Endothelial cell of umbilical vein (primary cell): ENCODE data around the gene CLDN34. TPM values are rescaled to one million over a fixed set of nuclear protein-coding genes. Genes with fewer than 3 reads are reported as not detected.

Source experiments
- BruUV-seq: library from RNA; stranded (reverse); fragments of 400-500 nt; replicated peaks from 2 replicates; lab custom pipeline; 2021; lab: Mats Ljungman, UMichigan
- CTCF ChIA-PET: fragments of 300-600, 350-600 bp; sonication (Branson Sonifier 250); formaldehyde crosslinking; loops from one replicate; lab custom pipeline; 2021; ENCODE audit warnings: antibody characterized with exemption, inconsistent platforms; lab: Charles Lee
- POLR2A ChIA-PET: fragments of 300-600, 350-600 bp; sonication (Branson Sonifier 250); formaldehyde crosslinking; loops from one replicate; lab custom pipeline; 2021; ENCODE audit warnings: antibody characterized with exemption, inconsistent platforms; lab: Charles Lee
- DNase-seq: peaks from one replicate; pipeline ENCODE4 v3.0.0-alpha.2; 2011; ENCODE audit warnings: low read depth, low spot score
- FAIRE-seq: peaks from 2 replicates; lab custom pipeline; 2011; peaks lifted over from hg19 to GRCh38; lab: Jason Lieb, UNC
- H2AFZ ChIP-seq: 2 replicates; pipeline ENCODE4 v1.6.0; 2012; ENCODE audit warnings: low read depth, low read length, control low read depth, inconsistent platforms
- H3K27ac ChIP-seq: 2 replicates; pipeline ENCODE4 v1.5.1; 2011; ENCODE audit warnings: low read depth, mild to moderate bottlenecking, control low read depth, low read length, moderate library complexity; ENCODE audit not compliant: insufficient read depth
- H3K27me3 ChIP-seq, 2 experiments: 2 replicates each; pipeline versions ENCODE4 v1.6.0 to v1.6.1; 2011; ENCODE audit warnings: low read length in 2 of 2, mixed read lengths in 1 of 2; ENCODE audit not compliant: control insufficient read depth in 2 of 2, insufficient read depth in 2 of 2
- H3K36me3 ChIP-seq, 2 experiments: 2 replicates in 1 of 2; 3 replicates in 1 of 2; pipeline ENCODE4 v1.5.1; 2011; ENCODE audit warnings: low read length in 2 of 2, mild to moderate bottlenecking in 1 of 2, moderate library complexity in 1 of 2; ENCODE audit not compliant: control insufficient read depth in 2 of 2, insufficient read depth in 2 of 2; ENCODE audit errors: extremely low read depth in 1 of 2
- H3K4me1 ChIP-seq: 3 replicates; pipeline ENCODE4 v1.5.1; 2011; ENCODE audit warnings: mild to moderate bottlenecking, low read length; ENCODE audit not compliant: control insufficient read depth, insufficient read depth; ENCODE audit errors: extremely low read depth
- H3K4me2 ChIP-seq: 2 replicates; pipeline ENCODE4 v1.6.1; 2011; ENCODE audit warnings: low read length, control low read depth, mixed read lengths; ENCODE audit not compliant: insufficient read depth
- H3K4me3 ChIP-seq, 3 experiments: fragments of 200-600 bp in 1 of 3; sonication (generic), shearing (Covaris generic) in 1 of 3; replicated peaks in 1 of 3; 2 replicates each; pipeline ENCODE4 v1.5.1; 2011 to 2016; ENCODE audit warnings: control low read depth in 3 of 3, low read length in 3 of 3, mild to moderate bottlenecking in 2 of 3, inconsistent platforms in 1 of 3, low read depth in 1 of 3, moderate library complexity in 1 of 3; ENCODE audit not compliant: insufficient read depth in 1 of 3
- H3K79me2 ChIP-seq: 2 replicates; pipeline ENCODE4 v1.6.0; 2012; ENCODE audit warnings: low read length, inconsistent platforms; ENCODE audit not compliant: control insufficient read depth, insufficient read depth
- H3K9ac ChIP-seq: replicated peaks from 2 replicates; pipeline ENCODE3; 2011; ENCODE audit warnings: low read length, control low read depth; ENCODE audit not compliant: insufficient read depth; ENCODE audit errors: extremely low read depth
- H3K9me1 ChIP-seq: replicated peaks from 3 replicates; pipeline ENCODE4 v1.6.0; 2011; ENCODE audit warnings: mild to moderate bottlenecking, low read length; ENCODE audit not compliant: control insufficient read depth, insufficient read depth; ENCODE audit errors: extremely low read depth
- H3K9me3 ChIP-seq: replicated peaks from 2 replicates; pipeline ENCODE4 v1.5.1; 2012; ENCODE audit warnings: low read length, inconsistent platforms; ENCODE audit not compliant: control insufficient read depth, insufficient read depth
- H4K20me1 ChIP-seq: replicated peaks from 2 replicates; pipeline ENCODE3; 2011; ENCODE audit warnings: mild to moderate bottlenecking, low read length; ENCODE audit not compliant: control insufficient read depth, insufficient read depth; ENCODE audit errors: extremely low read depth
- CTCF ChIP-seq, 2 donors: IDR thresholded peaks; 1 replicate in 1 of 2; 2 replicates in 1 of 2; pipeline ENCODE4 v1.5.1; 2011; ENCODE audit warnings: low read length in 2 of 2, mild to moderate bottlenecking in 2 of 2, moderate library complexity in 2 of 2, control low read depth in 1 of 2, inconsistent platforms in 1 of 2, low read depth in 1 of 2; ENCODE audit not compliant: insufficient read depth in 1 of 2; ENCODE audit errors: extremely low read depth in 1 of 2
- EZH2 ChIP-seq: IDR thresholded peaks from 2 replicates; pipeline ENCODE4 v1.6.1; 2012; ENCODE audit warnings: borderline replicate concordance, low read depth, mild to moderate bottlenecking, moderate library complexity, low read length, inconsistent platforms; ENCODE audit not compliant: severe bottlenecking
- FOS ChIP-seq: IDR thresholded peaks from 2 replicates; pipeline ENCODE4 v1.6.1; 2011; ENCODE audit warnings: mild to moderate bottlenecking, low read length, moderate library complexity, borderline replicate concordance; ENCODE audit not compliant: insufficient read depth
- GATA2 ChIP-seq: IDR thresholded peaks from 2 replicates; pipeline ENCODE4 v1.7.0; 2011; ENCODE audit warnings: low read depth, mild to moderate bottlenecking, moderate library complexity, mixed read lengths, low read length; ENCODE audit not compliant: insufficient read length, insufficient read depth
- POLR2AphosphoS5 ChIP-seq: IDR thresholded peaks from 2 replicates; pipeline ENCODE4 v1.6.1; 2012; ENCODE audit warnings: low read depth, mild to moderate bottlenecking, control low read depth, low read length, moderate library complexity; ENCODE audit not compliant: insufficient read depth
- dilution Hi-C: fragments of 300-500 bp; cut with MboI; formaldehyde crosslinking; loops from one replicate; pipeline ENCODE4 v1.15.0; 2019; ENCODE audit warnings: low sequenced_read_pairs; ENCODE audit not compliant: extremely low pct_ligation_motif_present
- intact Hi-C: fragments of 100-400 bp; cut with micrococcal nuclease; formaldehyde crosslinking; loops from one replicate; pipeline ENCODE4 v1.10.0; 2022
- polyA plus RNA-seq, 4 experiments: library from polyadenylated mRNA; depleted of rRNA in 3 of 4; stranded (reverse) in 3 of 4; unstranded in 1 of 4; fragments of >200 nt; gene quantifications; 2 replicates each; pipeline versions ENCODE4 v1.2.1 to v1.2.3, GENCODE V29; 2011 to 2012; ENCODE audit warnings: missing spikeins in 1 of 4
- total RNA-seq: library from RNA; stranded (reverse); gene quantifications from 2 replicates; pipeline ENCODE4 v1.2.3, GENCODE V29; 2021
- TF ChIP-seq, protein P1 (sequence below): IDR thresholded peaks from 2 replicates; pipeline ENCODE4 v1.6.1; 2011; ENCODE audit not compliant: insufficient read depth, insufficient read length

Gene CLDN34
- total and polyA plus RNA-seq, 2 donors (not counting 3 experiments of a cell fraction or from before 2014, with no cell fraction given) = 0.08 to 0.46 TPM

DNA sequence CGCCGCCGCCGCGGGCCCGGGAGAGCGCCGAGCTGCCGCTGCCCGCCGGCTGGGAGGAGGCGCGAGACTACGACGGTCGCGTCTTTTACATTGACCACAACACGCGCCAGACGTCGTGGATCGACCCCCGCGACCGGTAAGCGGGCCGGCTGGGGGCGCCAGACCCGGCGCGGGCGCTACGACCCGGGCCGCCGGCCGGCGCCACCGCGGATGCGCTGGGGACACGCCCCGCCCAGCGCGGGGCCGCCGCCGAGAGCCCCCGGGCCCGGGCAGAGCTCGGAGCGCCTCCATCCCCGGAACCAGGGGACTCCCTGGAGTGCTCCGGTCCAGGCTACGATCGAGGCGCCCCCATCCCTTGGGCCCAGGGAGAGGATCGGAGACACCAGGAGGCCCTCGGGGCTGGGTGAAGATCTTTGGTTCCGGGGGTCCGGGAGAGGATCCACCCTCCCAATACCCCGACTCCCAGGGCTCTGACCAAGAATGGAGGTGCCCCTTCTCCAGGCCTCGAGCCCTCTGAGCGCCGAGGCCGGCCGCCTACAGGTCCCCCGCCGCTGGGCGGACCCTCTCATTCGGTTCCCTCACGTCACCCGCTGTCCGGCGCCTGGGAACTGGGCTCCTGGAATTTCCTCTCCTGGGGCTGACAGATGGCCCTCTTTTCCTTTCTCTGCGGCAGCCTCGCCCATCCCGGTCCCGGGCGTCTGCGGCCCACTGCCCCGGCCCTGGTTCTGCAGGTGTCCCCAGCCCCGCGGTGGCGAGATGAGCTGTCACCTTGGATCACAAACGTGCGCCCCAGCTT is 48.8 kb downstream of the CLDN34 start:
- CTCF ChIA-PET = interaction anchor here (1.1 to 1.5 kb wide), 4 partner anchors 15 to 103 kb away, joined by 3 to 8 read pairs (median 5); no protein-coding TSS in a partner anchor
- POLR2A ChIA-PET = interaction anchor here (0.7 kb wide), 1 partner anchor 13 kb away, joined by 3 read pairs; no protein-coding TSS in a partner anchor

DNA sequence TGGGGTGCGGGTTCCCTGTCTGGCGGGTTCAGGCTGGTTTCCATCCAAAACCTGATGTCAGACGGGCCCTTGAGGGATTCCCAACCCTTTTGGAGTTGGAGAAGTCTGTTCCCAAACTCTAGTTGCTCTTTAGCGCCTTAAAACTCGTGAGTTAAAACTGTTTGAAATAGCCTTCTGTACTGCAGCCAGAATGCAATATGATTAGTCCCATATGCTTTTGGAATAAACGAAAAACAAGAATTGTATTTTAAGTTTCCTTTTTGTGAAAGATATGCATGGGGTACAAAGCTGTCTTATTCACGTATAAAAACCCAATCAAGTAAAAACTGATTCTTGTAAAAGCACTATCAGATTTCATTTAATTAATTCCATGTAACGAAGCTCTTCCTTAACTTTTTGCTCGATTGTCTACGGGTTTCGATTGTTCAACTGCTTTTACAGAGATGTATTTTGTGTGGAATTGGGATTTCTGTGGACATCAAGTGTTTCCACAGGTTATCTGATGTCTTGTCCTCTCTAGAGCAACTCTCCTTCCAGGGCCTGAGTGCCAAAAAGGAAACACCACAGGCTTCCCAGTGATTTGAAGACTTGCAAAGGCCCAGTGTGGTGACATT is 49.5 kb downstream of the CLDN34 start:
- TF ChIP-seq POLR2AphosphoS5 (no peak), EZH2 (no peak), FOS (no peak), GATA2 (no peak), CTCF (IDR thresholded peaks at IDR 0.05; ENCODE audit: extremely low read depth in 1 of 2, insufficient read depth in 1 of 2, low read depth in 1 of 2, low read length in 2 of 2) (no peak)
- TF ChIP-seq, protein P1, sequence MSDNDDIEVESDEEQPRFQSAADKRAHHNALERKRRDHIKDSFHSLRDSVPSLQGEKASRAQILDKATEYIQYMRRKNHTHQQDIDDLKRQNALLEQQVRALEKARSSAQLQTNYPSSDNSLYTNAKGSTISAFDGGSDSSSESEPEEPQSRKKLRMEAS = no peak
- Histone ChIP-seq H3K27me3 (no peaks in the 10 kb centered on the region), H3K4me2 (peak overlapping the region; percentile 94), H3K27ac (peak overlapping the region; percentile 94), H3K4me1 (peaks cover 50% of the 10 kb centered on the region), H3K9me1 (no peaks in the 10 kb centered on the region), H2AFZ (no peak overlapping the region), H4K20me1 (no peaks in the 10 kb centered on the region), H3K4me3 (peak overlapping the region; percentile 83 to 89 (median 85)), H3K9me3 (no peaks in the 10 kb centered on the region), H3K9ac (peak overlapping the region; percentile 96), H3K79me2 (peaks cover 57% of the 10 kb centered on the region), H3K36me3 (no peaks in the 10 kb centered on the region)
- intact Hi-C loops (loop anchor here (1.0 kb wide), 1 partner anchor 32 kb away; no protein-coding TSS in a partner anchor), dilution Hi-C loops (no loop called here)
- FAIRE-seq (no peak), DNase-seq (peak; percentile 34)
- ChIA-PET POLR2A (interaction anchor here (0.7 kb wide), 1 partner anchor 13 kb away, joined by 3 read pairs; no protein-coding TSS in a partner anchor), CTCF (interaction anchor here (1.1 to 1.5 kb wide), 5 partner anchors 14 to 102 kb away, joined by 3 to 8 read pairs (median 4); no protein-coding TSS in a partner anchor)
- TSS peak; percentile 51 for BruUV-seq

More for the DNA sequence above, 48.8 kb downstream of the CLDN34 start:
- DNase-seq = peak; percentile 29
- Histone ChIP-seq H3K4me2 (peak overlapping the region; percentile 94), H3K9ac (peak overlapping the region; percentile 96), H3K9me1 (no peaks in the 10 kb centered on the region), H3K27ac (peak overlapping the region; percentile 94), H4K20me1 (no peaks in the 10 kb centered on the region), H3K36me3 (no peaks in the 10 kb centered on the region), H3K79me2 (peaks cover 52% of the 10 kb centered on the region), H2AFZ (no peak overlapping the region), H3K4me1 (peaks cover 50% of the 10 kb centered on the region), H3K27me3 (no peaks in the 10 kb centered on the region), H3K9me3 (no peaks in the 10 kb centered on the region), H3K4me3 (peak overlapping the region; percentile 83 to 89 (median 85))
- dilution Hi-C loops (no loop called here), intact Hi-C loops (loop anchor here (1.0 kb wide), 1 partner anchor 103 kb away; no protein-coding TSS in a partner anchor)
- TF ChIP-seq POLR2AphosphoS5 (peak; percentile 20), FOS (no peak)
- BruUV-seq = TSS peak; percentile 26
- FAIRE-seq = no peak
